ENCODE results near the gene FBXO10. TPM values are rescaled to one million over a fixed set of nuclear protein-coding genes. Genes with fewer than 3 reads are reported as not detected.

FBXO10 gene
- total and polyA plus RNA-seq, 10 of the 15 experiments (the other 5 are each of a cell fraction or from before 2014, with no cell fraction given): 1.6 to 17.2 (median 9.6) TPM

GRCh38 chr9:37611961-37612360 lies 35.8 kb upstream of the FBXO10 start:
- no TSS peak for BruUV-seq (replicated peaks)
- no peaks in the 10 kb centered on the region for H3K4me1 ChIP-seq (ENCODE audit: control insufficient read depth, insufficient read depth, low read length)
- in situ Hi-C loops (cut with MboI) (no loop called here), intact Hi-C loops (cut with micrococcal nuclease; ENCODE audit: unreplicated experiment) (loop anchor here (10.0 kb wide), 1 partner anchor 57 kb away; no protein-coding TSS in a partner anchor)
- ChIA-PET RAD21 (ENCODE audit: unreplicated experiment) (no interaction called here), POLR2A (no interaction called here), SMC1A (ENCODE audit: uncharacterized antibody, unreplicated experiment) (no interaction called here), CTCF (no interaction called here)
- no peaks in the 10 kb centered on the region for H3K79me2 ChIP-seq (ENCODE audit: control insufficient read depth, insufficient read depth, low read length)
- H4K20me1 ChIP-seq (ENCODE audit: control insufficient read depth, insufficient read depth): no peaks in the 10 kb centered on the region
- H3K4me2 ChIP-seq (ENCODE audit: control insufficient read depth, insufficient read depth): no peak overlapping the region
- no peak overlapping the region for H2AFZ ChIP-seq (ENCODE audit: control insufficient read depth, low read depth, low read length)
- H3K4me3 ChIP-seq: no peak overlapping the region
- H3K36me3 ChIP-seq (ENCODE audit: control insufficient read depth in 2 of 2, insufficient read depth in 2 of 2, low read length in 1 of 2): no peaks in the 10 kb centered on the region
- TF ChIP-seq CBX3 (IDR thresholded peaks at IDR 0.05; ENCODE audit: borderline replicate concordance, low read depth) (no peak), PRDM15 (CRISPR knock-in tag; IDR thresholded peaks at IDR 0.05) (no peak)
- TF ChIP-seq, protein P1, sequence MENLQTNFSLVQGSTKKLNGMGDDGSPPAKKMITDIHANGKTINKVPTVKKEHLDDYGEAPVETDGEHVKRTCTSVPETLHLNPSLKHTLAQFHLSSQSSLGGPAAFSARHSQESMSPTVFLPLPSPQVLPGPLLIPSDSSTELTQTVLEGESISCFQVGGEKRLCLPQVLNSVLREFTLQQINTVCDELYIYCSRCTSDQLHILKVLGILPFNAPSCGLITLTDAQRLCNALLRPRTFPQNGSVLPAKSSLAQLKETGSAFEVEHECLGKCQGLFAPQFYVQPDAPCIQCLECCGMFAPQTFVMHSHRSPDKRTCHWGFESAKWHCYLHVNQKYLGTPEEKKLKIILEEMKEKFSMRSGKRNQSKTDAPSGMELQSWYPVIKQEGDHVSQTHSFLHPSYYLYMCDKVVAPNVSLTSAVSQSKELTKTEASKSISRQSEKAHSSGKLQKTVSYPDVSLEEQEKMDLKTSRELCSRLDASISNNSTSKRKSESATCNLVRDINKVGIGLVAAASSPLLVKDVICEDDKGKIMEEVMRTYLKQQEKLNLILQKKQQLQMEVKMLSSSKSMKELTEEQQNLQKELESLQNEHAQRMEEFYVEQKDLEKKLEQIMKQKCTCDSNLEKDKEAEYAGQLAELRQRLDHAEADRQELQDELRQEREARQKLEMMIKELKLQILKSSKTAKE (IDR thresholded peaks at IDR 0.05; ENCODE audit: low read depth, poor library complexity, severe bottlenecking): no peak
- no peaks in the 10 kb centered on the region for H3K9me3 ChIP-seq (replicated peaks; ENCODE audit: control insufficient read depth, insufficient read depth, low read length)
- no peak overlapping the region for H3K9ac ChIP-seq (ENCODE audit: control insufficient read depth, insufficient read depth, low read length)
- FAIRE-seq (no peak), DNase-seq (ENCODE audit: low read depth, low spot score) (no peak), ATAC-seq (no peak)
- H3K27ac ChIP-seq (ENCODE audit: control insufficient read depth, insufficient read depth): no peak overlapping the region
- 88% methylated on average over 1 of the region's 1 CpG for WGBS (ENCODE audit: insufficient coverage, insufficient replicate concordance, low lambda C conversion rate, missing lambda C conversion rate)
- peaks cover 4% of the 10 kb centered on the region in 2 experiments; a peak in 3 of 4 replicates for H3K27me3 ChIP-seq (replicated peaks in 1 of 2; ENCODE audit: control insufficient read depth in 2 of 2, insufficient read depth in 2 of 2, low read length in 1 of 2)
